Measurements from ENCODE around the gene CSF2RB. TPM values are rescaled to one million over a fixed set of nuclear protein-coding genes. Genes with fewer than 3 reads are reported as not detected.

The CSF2RB gene
- total and polyA plus RNA-seq, 8 donors, result 2.5 to 47.5 (median 3.6) TPM

GRCh38 chr22:36879775-36880174 lies 33.7 kb upstream of the CSF2RB start:
- Histone ChIP-seq H3K9me3 (peaks cover 0 to 18% of the 10 kb centered on the region in 2 donors), H3K36me3 (peaks cover 0 to 34% of the 10 kb centered on the region in 2 donors), H3K27me3 (no peaks in the 10 kb centered on the region), H3K4me1 (peaks cover 0 to 19% of the 10 kb centered on the region in 2 donors), H3K27ac (no peak overlapping the region), H3K4me3 (no peak overlapping the region)
- DNase-seq (no peak), ATAC-seq (no peak)
- no peak for TF ChIP-seq CTCF (IDR thresholded peaks at IDR 0.05)
- intact Hi-C loops (cut with DNase I), result no loop called here

- Histone ChIP-seq H3K27ac (peak overlapping the region in 1 of 2 donors; percentile 73), H3K9me3 (peaks cover 0 to 18% of the 10 kb centered on the region in 2 donors), H3K36me3 (peaks cover 0 to 17% of the 10 kb centered on the region in 2 donors), H3K4me1 (peaks cover 0 to 20% of the 10 kb centered on the region in 2 donors), H3K4me3 (no peak overlapping the region), H3K27me3 (no peaks in the 10 kb centered on the region)
- no peak for TF ChIP-seq CTCF (IDR thresholded peaks at IDR 0.05)
- no peak for DNase-seq
- intact Hi-C loops (cut with DNase I), result no loop called here
- ATAC-seq, result no peak
Measured at GRCh38 chr22:36881504-36882245, 31.8 kb upstream of the CSF2RB start.

GRCh38 chr22:36884349-36885158 lies 28.9 kb upstream of the CSF2RB start:
- DNase-seq (no peak), ATAC-seq (no peak)
- TF ChIP-seq CTCF (IDR thresholded peaks at IDR 0.05), result no peak
- Histone ChIP-seq H3K27ac (peak overlapping the region in 1 of 2 donors; percentile 51), H3K4me3 (no peak overlapping the region), H3K27me3 (no peaks in the 10 kb centered on the region), H3K36me3 (no peaks in the 10 kb centered on the region), H3K4me1 (peaks cover 0 to 17% of the 10 kb centered on the region in 2 donors), H3K9me3 (peaks cover 0 to 18% of the 10 kb centered on the region in 2 donors)
- intact Hi-C loops (cut with DNase I), result no loop called here

- H3K9me3 ChIP-seq, result peaks cover 0 to 18% of the 10 kb centered on the region in 2 donors
- H3K36me3 ChIP-seq, result no peaks in the 10 kb centered on the region
- H3K27ac ChIP-seq, result peak overlapping the region in 1 of 2 donors; percentile 51
- ATAC-seq (peak; percentile 50), DNase-seq (no peak)
- H3K27me3 ChIP-seq, result no peaks in the 10 kb centered on the region
- intact Hi-C loops (cut with DNase I), result no loop called here
- H3K4me3 ChIP-seq, result no peak overlapping the region
- peaks cover 0 to 17% of the 10 kb centered on the region in 2 donors for H3K4me1 ChIP-seq
- TF ChIP-seq CTCF (IDR thresholded peaks at IDR 0.05), result no peak
Measured at GRCh38 chr22:36885474-36885873, 28.0 kb upstream of the CSF2RB start.

GRCh38 chr22:36886016-36886415 lies 27.4 kb upstream of the CSF2RB start:
- Histone ChIP-seq H3K9me3 (peaks cover 0 to 16% of the 10 kb centered on the region in 2 donors), H3K4me1 (peaks cover 0 to 17% of the 10 kb centered on the region in 2 donors), H3K4me3 (no peak overlapping the region), H3K36me3 (no peaks in the 10 kb centered on the region), H3K27me3 (no peaks in the 10 kb centered on the region), H3K27ac (no peak overlapping the region)
- no peak for DNase-seq
- intact Hi-C loops (cut with DNase I), result no loop called here
- no peak for ATAC-seq
- no peak for TF ChIP-seq CTCF (IDR thresholded peaks at IDR 0.05)

Measured in left lung (tissue), 10 donors.